Activated naive CD8-positive, alpha-beta T cell treated with anti-CD3 and anti-CD28 coated beads for 36 hours (primary cell): ENCODE measurements around the gene PTGDS. TPM values are rescaled to one million over a fixed set of nuclear protein-coding genes. Genes with fewer than 3 reads are reported as not detected.

ENCODE experiments used
- DNase-seq: peaks from one replicate; pipeline ENCODE4 v3.0.0; 2021
- H3K27ac Mint-ChIP-seq: one replicate; pipeline ENCODE4 v1.8.0; 2022; ENCODE audit warnings: mild to moderate bottlenecking, moderate library complexity, mixed read lengths
- H3K27me3 Mint-ChIP-seq: one replicate; pipeline ENCODE4 v1.8.0; 2022; ENCODE audit warnings: mild to moderate bottlenecking, mixed read lengths
- H3K36me3 Mint-ChIP-seq: one replicate; pipeline ENCODE4 v1.8.0; 2021; ENCODE audit warnings: mild to moderate bottlenecking, mixed read lengths
- H3K4me1 Mint-ChIP-seq: one replicate; pipeline ENCODE4 v1.8.0; 2021; ENCODE audit warnings: mixed read lengths
- H3K4me3 Mint-ChIP-seq: one replicate; pipeline ENCODE4 v1.8.0; 2022; ENCODE audit warnings: mild to moderate bottlenecking, moderate library complexity, mixed read lengths
- H3K9me3 Mint-ChIP-seq: one replicate; pipeline ENCODE4 v1.8.0; 2022; ENCODE audit warnings: mixed read lengths
- total RNA-seq, 2 experiments: library from RNA; stranded (reverse); gene quantifications; one replicate each; pipeline ENCODE4 v1.2.3, GENCODE V29; 2021

PTGDS gene
- total RNA-seq, 2 experiments from 2014 or later, result not detected

DNA sequence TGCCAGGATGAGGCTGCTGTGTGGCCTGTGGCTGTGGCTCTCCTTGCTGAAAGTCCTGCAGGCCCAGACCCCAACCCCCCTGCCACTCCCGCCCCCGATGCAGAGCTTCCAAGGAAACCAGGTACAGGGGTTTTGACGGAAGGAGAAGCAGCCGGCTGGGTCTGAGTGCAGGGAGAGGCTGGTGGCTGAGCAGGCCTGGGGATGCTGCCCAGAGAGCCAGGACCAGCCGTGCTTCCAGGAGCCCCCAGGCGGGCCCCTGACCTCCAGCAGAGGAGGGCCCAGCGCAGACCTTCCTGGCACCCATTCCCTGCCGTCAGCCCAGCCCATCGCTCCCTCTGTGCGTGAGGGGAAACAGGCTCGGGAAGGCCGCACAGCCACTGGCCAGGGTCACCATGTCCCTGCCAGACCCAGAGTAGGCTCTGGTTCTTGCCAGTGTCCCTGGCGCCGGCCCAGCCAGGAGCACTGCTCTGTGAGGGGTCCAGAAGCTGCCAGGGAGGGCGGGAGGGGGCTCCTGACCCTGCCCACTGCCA, 24.9 kb upstream of the PTGDS start:
- DNase-seq, result no peak
- Mint-ChIP-seq H3K9me3 (no peaks in the 10 kb centered on the region), H3K36me3 (peaks cover 3% of the 10 kb centered on the region), H3K27me3 (no peaks in the 10 kb centered on the region), H3K4me1 (peaks cover 3% of the 10 kb centered on the region), H3K27ac (no peak overlapping the region), H3K4me3 (no peak overlapping the region)

- Mint-ChIP-seq H3K4me1 (peaks cover 3% of the 10 kb centered on the region), H3K36me3 (peaks cover 3% of the 10 kb centered on the region), H3K9me3 (no peaks in the 10 kb centered on the region), H3K4me3 (no peak overlapping the region), H3K27me3 (no peaks in the 10 kb centered on the region), H3K27ac (no peak overlapping the region)
- no peak for DNase-seq
Observed at GRCh38 chr9:136952876-136953770, 24.2 kb upstream of the PTGDS start.

DNA sequence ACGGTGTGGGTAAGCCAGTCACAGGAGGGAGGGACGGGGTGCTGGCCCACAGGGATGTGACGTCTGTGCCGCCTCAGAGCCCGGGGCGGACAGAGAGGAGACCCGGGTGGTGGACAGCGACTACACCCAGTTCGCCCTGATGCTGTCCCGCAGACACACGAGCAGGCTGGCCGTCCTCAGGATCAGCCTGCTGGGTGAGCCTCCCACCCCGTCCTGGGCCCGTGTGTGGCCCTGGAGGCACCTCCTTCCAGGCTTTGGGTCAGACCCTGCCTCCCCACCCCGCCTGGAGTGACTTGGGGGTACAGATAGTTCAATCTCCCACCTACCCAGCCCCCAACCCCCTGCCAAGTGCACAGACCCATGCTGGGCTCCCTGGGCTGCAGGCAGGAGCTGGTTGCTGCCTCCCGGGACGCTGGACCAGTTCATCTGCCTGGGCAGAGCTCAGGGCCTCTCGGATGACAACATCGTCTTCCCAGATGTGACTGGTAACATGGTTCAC, 23.5 kb upstream of the PTGDS start:
- H3K4me3 Mint-ChIP-seq, result no peak overlapping the region
- H3K36me3 Mint-ChIP-seq, result peaks cover 3% of the 10 kb centered on the region
- peaks cover 3% of the 10 kb centered on the region for H3K4me1 Mint-ChIP-seq
- H3K27ac Mint-ChIP-seq, result no peak overlapping the region
- DNase-seq, result no peak
- H3K27me3 Mint-ChIP-seq, result no peaks in the 10 kb centered on the region
- no peaks in the 10 kb centered on the region for H3K9me3 Mint-ChIP-seq

DNA sequence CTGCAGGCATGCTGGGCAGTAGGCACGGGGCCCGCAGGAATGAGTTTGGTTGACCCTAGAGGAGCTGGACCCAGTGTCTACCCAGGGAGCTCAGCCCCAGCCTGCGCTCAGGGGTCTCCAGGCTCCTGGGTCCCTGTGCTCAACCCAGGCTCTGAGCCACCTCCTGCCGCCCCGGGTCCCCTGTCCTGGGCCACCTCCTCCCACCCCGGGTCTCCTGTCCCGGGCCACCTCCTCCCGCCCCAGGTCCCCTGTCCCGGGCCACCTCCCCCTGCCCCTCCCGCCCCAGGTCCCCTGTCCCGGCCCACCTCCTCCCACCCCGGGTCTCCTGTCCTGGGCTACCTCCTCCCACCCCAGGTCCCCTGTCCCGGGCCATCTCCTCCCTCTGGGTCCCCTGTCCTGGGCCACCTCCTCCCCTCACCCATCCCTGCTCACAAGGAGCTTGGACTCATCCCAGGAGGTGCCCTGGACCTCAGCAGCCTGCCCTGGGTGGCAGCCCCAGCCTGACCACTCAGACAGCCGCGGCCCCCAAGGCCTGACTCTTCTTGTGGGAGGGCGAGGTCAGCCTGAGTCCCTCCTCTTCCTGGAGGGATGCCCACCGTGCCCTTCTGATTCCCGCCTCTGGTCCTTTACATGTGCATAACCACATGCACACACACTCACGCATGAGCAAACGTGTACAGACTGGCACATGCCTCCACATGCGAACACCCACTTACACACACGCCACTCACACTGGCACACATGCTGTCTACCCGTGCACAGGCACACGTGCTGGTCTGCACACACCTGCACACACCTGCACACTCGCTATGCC, 22.8 kb upstream of the PTGDS start:
- Mint-ChIP-seq H3K9me3 (no peaks in the 10 kb centered on the region), H3K27ac (no peak overlapping the region), H3K27me3 (no peaks in the 10 kb centered on the region), H3K36me3 (peaks cover 3% of the 10 kb centered on the region), H3K4me1 (no peaks in the 10 kb centered on the region), H3K4me3 (no peak overlapping the region)
- no peak for DNase-seq

GRCh38 chr9:136955202-136955942, 21.9 kb upstream of the PTGDS start:
- Mint-ChIP-seq H3K4me3 (no peak overlapping the region), H3K27ac (no peak overlapping the region), H3K9me3 (no peaks in the 10 kb centered on the region), H3K27me3 (no peaks in the 10 kb centered on the region), H3K36me3 (peaks cover 3% of the 10 kb centered on the region), H3K4me1 (peaks cover 5% of the 10 kb centered on the region)
- DNase-seq, result no peak

DNA sequence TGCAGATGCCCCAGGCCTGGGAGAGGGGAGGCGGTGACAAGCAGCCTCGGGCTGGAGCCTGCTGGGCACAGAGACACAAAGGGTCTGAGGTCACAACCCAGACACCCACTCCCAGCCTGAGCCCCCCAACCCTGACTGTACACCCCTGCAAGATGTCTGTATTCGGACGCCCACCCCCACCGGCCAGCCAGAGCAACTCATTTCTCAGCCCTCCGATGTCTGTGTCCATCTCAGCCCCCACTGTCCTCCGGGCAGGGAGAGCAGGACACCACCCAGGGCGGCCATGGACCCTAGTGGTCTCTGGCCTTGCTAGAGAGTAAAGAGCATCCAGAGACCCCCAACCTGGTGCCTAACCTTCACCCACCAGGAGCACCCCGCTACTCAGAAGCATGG, 21.4 kb upstream of the PTGDS start:
- Mint-ChIP-seq H3K4me1 (peaks cover 5% of the 10 kb centered on the region), H3K9me3 (no peaks in the 10 kb centered on the region), H3K27me3 (no peaks in the 10 kb centered on the region), H3K36me3 (peaks cover 3% of the 10 kb centered on the region), H3K27ac (no peak overlapping the region), H3K4me3 (no peak overlapping the region)
- DNase-seq, result no peak

DNA sequence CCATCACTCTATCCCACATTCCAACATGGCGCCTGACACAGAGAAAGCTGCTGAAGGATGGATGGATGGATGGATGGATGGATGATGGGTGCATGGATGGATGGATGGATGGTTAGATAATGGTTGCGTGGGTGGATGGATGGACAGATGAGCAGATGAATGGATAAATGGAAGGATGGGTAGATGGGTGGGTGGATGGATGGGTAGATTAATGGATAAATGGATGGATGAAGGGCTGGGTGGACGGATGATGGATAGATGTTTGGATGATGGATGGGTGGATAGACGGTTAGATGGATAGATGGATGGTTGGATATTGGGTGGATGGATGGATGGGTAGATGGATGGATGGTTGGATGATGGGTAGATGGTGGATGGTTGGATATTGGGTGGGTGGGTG, 20.7 kb upstream of the PTGDS start:
- no peaks in the 10 kb centered on the region for H3K9me3 Mint-ChIP-seq
- H3K4me1 Mint-ChIP-seq, result peaks cover 5% of the 10 kb centered on the region
- H3K36me3 Mint-ChIP-seq, result peaks cover 3% of the 10 kb centered on the region
- no peaks in the 10 kb centered on the region for H3K27me3 Mint-ChIP-seq
- H3K4me3 Mint-ChIP-seq, result no peak overlapping the region
- no peak overlapping the region for H3K27ac Mint-ChIP-seq
- no peak for DNase-seq

- H3K4me3 Mint-ChIP-seq, result no peak overlapping the region
Observed at GRCh38 chr9:136957461-136957860, 19.8 kb upstream of the PTGDS start.

DNA sequence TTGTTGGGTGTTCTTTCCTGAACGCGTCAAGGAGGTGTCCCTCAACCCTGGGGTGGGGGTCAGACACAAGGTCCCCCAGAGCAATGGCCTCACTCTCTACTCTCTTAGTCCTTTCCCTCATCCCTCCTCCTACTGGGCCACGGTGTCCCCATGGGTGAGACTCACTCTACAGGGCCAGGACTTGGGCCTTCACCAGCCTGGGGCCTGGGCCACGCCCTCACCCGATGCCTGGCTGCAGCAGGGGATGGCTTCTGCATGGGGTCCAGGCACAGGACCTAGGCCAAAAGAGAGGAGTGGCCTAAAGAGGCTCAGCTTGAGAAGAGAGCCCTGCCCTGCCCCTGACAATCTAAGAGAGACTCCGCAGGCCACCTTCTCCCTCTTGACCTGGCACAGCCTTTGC, 19.4 kb upstream of the PTGDS start:
- Mint-ChIP-seq H3K4me3 (no peak overlapping the region), H3K4me1 (peaks cover 5% of the 10 kb centered on the region), H3K36me3 (peaks cover 3% of the 10 kb centered on the region), H3K9me3 (no peaks in the 10 kb centered on the region), H3K27ac (no peak overlapping the region), H3K27me3 (no peaks in the 10 kb centered on the region)
- no peak for DNase-seq

More at GRCh38 chr9:136957461-136957860, 19.8 kb upstream of the PTGDS start:
- H3K27me3 Mint-ChIP-seq, result no peaks in the 10 kb centered on the region
- H3K36me3 Mint-ChIP-seq, result peaks cover 3% of the 10 kb centered on the region
- H3K27ac Mint-ChIP-seq, result no peak overlapping the region
- H3K9me3 Mint-ChIP-seq, result no peaks in the 10 kb centered on the region
- H3K4me1 Mint-ChIP-seq, result peaks cover 5% of the 10 kb centered on the region
- DNase-seq, result no peak

DNA sequence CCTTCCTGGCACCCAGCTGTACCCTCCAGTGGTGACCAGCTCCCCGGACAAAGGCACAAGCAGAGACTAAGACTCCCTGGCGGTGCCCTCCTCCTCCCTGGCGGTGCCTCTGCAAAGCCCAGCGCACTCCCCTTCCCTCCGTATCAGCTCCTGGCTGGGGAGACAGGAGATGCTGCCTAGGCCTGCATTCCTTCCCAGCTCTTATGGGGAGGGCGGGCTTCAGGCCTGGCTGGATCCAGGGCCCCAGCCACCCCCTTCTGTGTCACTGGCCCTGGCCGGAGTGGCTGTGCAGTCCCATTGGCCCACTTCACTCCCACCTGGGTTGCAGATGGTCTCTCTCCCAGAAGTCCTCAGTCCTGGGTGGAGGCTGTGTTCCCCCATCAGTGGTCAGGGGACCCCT, 18.8 kb upstream of the PTGDS start:
- no peak for DNase-seq
- H3K4me3 Mint-ChIP-seq, result no peak overlapping the region
- no peak overlapping the region for H3K27ac Mint-ChIP-seq
- no peaks in the 10 kb centered on the region for H3K9me3 Mint-ChIP-seq
- H3K36me3 Mint-ChIP-seq, result peaks cover 3% of the 10 kb centered on the region
- H3K27me3 Mint-ChIP-seq, result no peaks in the 10 kb centered on the region
- H3K4me1 Mint-ChIP-seq, result peaks cover 5% of the 10 kb centered on the region

GRCh38 chr9:136958898-136959850, 18.1 kb upstream of the PTGDS start:
- H3K4me3 Mint-ChIP-seq, result no peak overlapping the region
- H3K36me3 Mint-ChIP-seq, result peaks cover 3% of the 10 kb centered on the region
- no peak overlapping the region for H3K27ac Mint-ChIP-seq
- DNase-seq, result no peak
- peaks cover 5% of the 10 kb centered on the region for H3K4me1 Mint-ChIP-seq
- H3K9me3 Mint-ChIP-seq, result no peaks in the 10 kb centered on the region
- no peaks in the 10 kb centered on the region for H3K27me3 Mint-ChIP-seq

DNA sequence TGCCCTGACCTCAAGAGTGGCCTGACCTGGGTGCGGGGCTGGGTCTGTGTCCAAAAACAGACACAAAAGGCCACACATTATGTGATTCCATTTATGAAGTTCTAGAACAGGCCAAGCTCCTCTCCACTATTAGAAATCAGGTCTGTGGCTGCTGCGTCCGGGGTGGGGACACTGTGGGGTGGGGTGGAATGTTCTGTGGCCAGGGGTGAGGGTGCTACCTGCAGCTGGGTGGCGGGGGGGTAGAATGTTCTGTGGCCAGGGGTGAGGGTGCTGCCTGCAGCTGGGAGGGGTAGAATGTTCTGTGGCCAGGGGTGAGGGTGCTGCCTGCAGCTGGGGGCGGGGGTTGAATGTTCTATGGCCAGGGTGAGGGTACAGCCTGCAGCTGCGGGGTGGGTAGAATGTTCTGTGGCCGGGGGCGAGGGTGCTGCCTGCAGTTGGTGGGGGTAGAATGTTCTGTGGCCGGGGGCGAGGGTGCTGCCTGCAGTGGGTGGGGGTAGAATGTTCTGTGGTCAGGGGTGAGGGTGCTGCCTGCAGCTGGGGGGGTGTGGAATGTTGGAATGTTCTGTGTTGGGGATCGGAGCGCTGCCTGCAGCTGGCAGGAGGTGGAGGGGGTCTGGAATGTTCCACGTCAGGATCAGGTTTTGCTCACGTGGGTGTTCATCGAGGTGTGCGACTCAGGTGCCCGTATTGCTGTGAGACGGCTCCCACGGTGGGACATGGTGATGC, 16.9 kb upstream of the PTGDS start:
- Mint-ChIP-seq H3K36me3 (peaks cover 3% of the 10 kb centered on the region), H3K27me3 (no peaks in the 10 kb centered on the region)

DNA sequence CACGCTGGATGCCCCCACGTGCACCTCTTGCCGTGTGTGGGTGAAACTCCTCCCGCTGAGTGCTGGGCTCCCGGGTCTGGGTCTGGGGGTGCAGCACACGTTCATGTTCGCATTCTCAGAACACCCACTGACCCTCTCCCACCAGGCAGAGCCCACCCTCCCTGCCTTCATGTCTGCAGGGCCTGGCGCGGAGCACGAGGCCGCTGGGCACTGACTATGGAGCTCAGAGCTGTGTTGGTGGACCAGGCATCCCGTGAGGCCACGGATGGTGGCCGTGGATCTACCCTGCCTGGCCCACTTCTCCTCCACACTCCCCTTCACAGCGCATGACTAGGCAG, 16.4 kb upstream of the PTGDS start:
- H3K36me3 Mint-ChIP-seq, result peaks cover 3% of the 10 kb centered on the region
- H3K4me3 Mint-ChIP-seq, result no peak overlapping the region
- no peaks in the 10 kb centered on the region for H3K27me3 Mint-ChIP-seq
- H3K27ac Mint-ChIP-seq, result no peak overlapping the region
- DNase-seq, result no peak
- peaks cover 9% of the 10 kb centered on the region for H3K4me1 Mint-ChIP-seq
- H3K9me3 Mint-ChIP-seq, result no peaks in the 10 kb centered on the region

More for the DNA sequence above, 16.9 kb upstream of the PTGDS start:
- H3K4me3 Mint-ChIP-seq, result no peak overlapping the region
- peaks cover 5% of the 10 kb centered on the region for H3K4me1 Mint-ChIP-seq
- no peaks in the 10 kb centered on the region for H3K9me3 Mint-ChIP-seq
- no peak overlapping the region for H3K27ac Mint-ChIP-seq
- DNase-seq, result no peak
